ENCODE measurements around the gene TBC1D22B. TPM values are rescaled to one million over a fixed set of nuclear protein-coding genes. Genes with fewer than 3 reads are reported as not detected.

TBC1D22B gene
- total and polyA plus RNA-seq, 9 of the 15 experiments (the other 6 are each of a cell fraction or from before 2014, with no cell fraction given): 4.8 to 24.2 (median 13.5) TPM

- in situ Hi-C loops (cut with MboI) (no loop called here), intact Hi-C loops (cut with micrococcal nuclease) (no loop called here)
- Histone ChIP-seq H3K9me1 (ENCODE audit: control insufficient read depth, insufficient read depth, low read length) (no peaks in the 10 kb centered on the region), H3K79me2 (ENCODE audit: control insufficient read depth, insufficient read depth, low read length) (no peaks in the 10 kb centered on the region), H3K27me3 (ENCODE audit: control insufficient read depth in 2 of 2, insufficient read depth in 2 of 2, low read length in 2 of 2) (no peaks in the 10 kb centered on the region), H4K20me1 (replicated peaks; ENCODE audit: control insufficient read depth, insufficient read depth, low read length) (peaks cover 4% of the 10 kb centered on the region; the same call in 1 of the 2 replicates), H2AFZ (ENCODE audit: low read depth, low read length) (no peak overlapping the region), H3K4me3 (no peak overlapping the region), H3K4me1 (replicated peaks in 1 of 2; ENCODE audit: control insufficient read depth in 2 of 2, insufficient read depth in 2 of 2, low read length in 2 of 2) (peaks cover 0 to 4% of the 10 kb centered on the region in 2 experiments; a peak in 2 of 5 replicates), H3K9ac (ENCODE audit: insufficient read depth in 1 of 2, low read depth in 2 of 2, low read length in 2 of 2) (no peak overlapping the region), H3K9me3 (replicated peaks; ENCODE audit: control insufficient read depth, insufficient read depth, low read depth, low read length) (no peaks in the 10 kb centered on the region), H3K4me2 (ENCODE audit: insufficient read depth, low read length) (no peak overlapping the region), H3K27ac (ENCODE audit: extremely low read depth, low read depth, low read length) (no peak overlapping the region), H3K36me3 (ENCODE audit: control insufficient read depth, insufficient read depth, low read length) (peaks cover 88% of the 10 kb centered on the region)
- WGBS (ENCODE audit: insufficient coverage, low coverage, missing lambda C conversion rate): 100% methylated on average over 4 of the region's 4 CpGs
- ChIA-PET POLR2A (interaction anchor here (0.6 to 1.4 kb wide), 4 partner anchors 8 to 148 kb away, joined by 3 to 4 read pairs (median 4); partner anchors contain the start of gene TMEM217), CTCF (ENCODE audit: low intra/inter-chr PET ratio) (no interaction called here)
- DNase-seq (ENCODE audit: extremely low read depth in 1 of 4, low spot score in 3 of 4): no peak
- BruUV-seq (replicated peaks): no TSS peak
- no peak for TF ChIP-seq PHF8 (IDR thresholded peaks at IDR 0.05; ENCODE audit: borderline replicate concordance, low read length)
- peak; percentile 79 for TF ChIP-seq RFX1 (IDR thresholded peaks at IDR 0.05)
- ATAC-seq: no peak
- no peak for FAIRE-seq
Measured at GRCh38 chr6:37285861-37286311, 28.3 kb downstream of the TBC1D22B start.

GRCh38 chr6:37287519-37288157, 30.1 kb downstream of the TBC1D22B start:
- Histone ChIP-seq H2AFZ (ENCODE audit: low read depth, low read length) (no peak overlapping the region), H3K4me3 (no peak overlapping the region), H3K9me3 (replicated peaks; ENCODE audit: control insufficient read depth, insufficient read depth, low read depth, low read length) (no peaks in the 10 kb centered on the region), H3K4me2 (ENCODE audit: insufficient read depth, low read length) (no peak overlapping the region), H4K20me1 (replicated peaks; ENCODE audit: control insufficient read depth, insufficient read depth, low read length) (no peaks in the 10 kb centered on the region), H3K36me3 (ENCODE audit: control insufficient read depth, insufficient read depth, low read length) (peaks cover 88% of the 10 kb centered on the region), H3K4me1 (replicated peaks in 1 of 2; ENCODE audit: control insufficient read depth in 2 of 2, insufficient read depth in 2 of 2, low read length in 2 of 2) (peaks cover 0 to 2% of the 10 kb centered on the region in 2 experiments; a peak in 2 of 5 replicates), H3K79me2 (ENCODE audit: control insufficient read depth, insufficient read depth, low read length) (no peaks in the 10 kb centered on the region), H3K9ac (ENCODE audit: insufficient read depth in 1 of 2, low read depth in 2 of 2, low read length in 2 of 2) (no peak overlapping the region), H3K9me1 (ENCODE audit: control insufficient read depth, insufficient read depth, low read length) (no peaks in the 10 kb centered on the region), H3K27ac (ENCODE audit: extremely low read depth, low read depth, low read length) (no peak overlapping the region), H3K27me3 (ENCODE audit: control insufficient read depth in 2 of 2, insufficient read depth in 2 of 2, low read length in 2 of 2) (no peaks in the 10 kb centered on the region)
- POLR2A ChIA-PET: no interaction called here
- intact Hi-C loops (cut with micrococcal nuclease): no loop called here
- CTCF ChIA-PET (ENCODE audit: low intra/inter-chr PET ratio): interaction anchor here (0.8 kb wide), 1 partner anchor 79 kb away, joined by 4 read pairs; no protein-coding TSS in a partner anchor
- TF ChIP-seq ZNF146 (CRISPR knock-in tag; IDR thresholded peaks at IDR 0.05; ENCODE audit: unreplicated experiment) (peak; percentile 12), ZNF699 (CRISPR knock-in tag; IDR thresholded peaks at IDR 0.05; ENCODE audit: insufficient replicate concordance) (peak; percentile 37)
- TF ChIP-seq, protein P1, sequence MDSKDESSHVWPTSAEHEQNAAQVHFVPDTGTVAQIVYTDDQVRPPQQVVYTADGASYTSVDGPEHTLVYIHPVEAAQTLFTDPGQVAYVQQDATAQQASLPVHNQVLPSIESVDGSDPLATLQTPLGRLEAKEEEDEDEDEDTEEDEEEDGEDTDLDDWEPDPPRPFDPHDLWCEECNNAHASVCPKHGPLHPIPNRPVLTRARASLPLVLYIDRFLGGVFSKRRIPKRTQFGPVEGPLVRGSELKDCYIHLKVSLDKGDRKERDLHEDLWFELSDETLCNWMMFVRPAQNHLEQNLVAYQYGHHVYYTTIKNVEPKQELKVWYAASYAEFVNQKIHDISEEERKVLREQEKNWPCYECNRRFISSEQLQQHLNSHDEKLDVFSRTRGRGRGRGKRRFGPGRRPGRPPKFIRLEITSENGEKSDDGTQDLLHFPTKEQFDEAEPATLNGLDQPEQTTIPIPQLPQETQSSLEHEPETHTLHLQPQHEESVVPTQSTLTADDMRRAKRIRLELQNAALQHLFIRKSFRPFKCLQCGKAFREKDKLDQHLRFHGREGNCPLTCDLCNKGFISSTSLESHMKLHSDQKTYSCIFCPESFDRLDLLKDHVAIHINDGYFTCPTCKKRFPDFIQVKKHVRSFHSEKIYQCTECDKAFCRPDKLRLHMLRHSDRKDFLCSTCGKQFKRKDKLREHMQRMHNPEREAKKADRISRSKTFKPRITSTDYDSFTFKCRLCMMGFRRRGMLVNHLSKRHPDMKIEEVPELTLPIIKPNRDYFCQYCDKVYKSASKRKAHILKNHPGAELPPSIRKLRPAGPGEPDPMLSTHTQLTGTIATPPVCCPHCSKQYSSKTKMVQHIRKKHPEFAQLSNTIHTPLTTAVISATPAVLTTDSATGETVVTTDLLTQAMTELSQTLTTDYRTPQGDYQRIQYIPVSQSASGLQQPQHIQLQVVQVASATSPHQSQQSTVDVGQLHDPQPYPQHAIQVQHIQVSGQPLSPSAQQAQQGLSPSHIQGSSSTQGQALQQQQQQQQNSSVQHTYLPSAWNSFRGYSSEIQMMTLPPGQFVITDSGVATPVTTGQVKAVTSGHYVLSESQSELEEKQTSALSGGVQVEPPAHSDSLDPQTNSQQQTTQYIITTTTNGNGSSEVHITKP (IDR thresholded peaks at IDR 0.05; ENCODE audit: partially characterized antibody): no peak
- in situ Hi-C loops (cut with MboI): no loop called here
- DNase-seq (ENCODE audit: extremely low read depth in 1 of 4, low spot score in 3 of 4) (no peak), ATAC-seq (no peak), FAIRE-seq (no peak)
- WGBS (ENCODE audit: insufficient coverage, low coverage, missing lambda C conversion rate): 92% methylated on average over 2 of the region's 2 CpGs
- BruUV-seq (replicated peaks): no TSS peak
